PC-9 (cell line): Measurements from ENCODE around the gene HAGHL.

Experiments used
- CTCF ChIP-seq: fragments of 200-600 bp; sonication (generic); conservative IDR thresholded peaks from 2 replicates; pipeline ENCODE4 v1.6.1; 2017; ENCODE audit warnings: mixed run types, antibody characterized with exemption, mild to moderate bottlenecking, moderate library complexity
- EZH2 ChIP-seq: fragments of 200-600 bp; sonication (generic); IDR thresholded peaks from 2 replicates; pipeline ENCODE4 v1.8.0; 2017; ENCODE audit warnings: antibody characterized with exemption, low read depth

GRCh38 chr16:752007-752312 is 25.1 kb downstream of the HAGHL start:
- TF ChIP-seq CTCF = no peak
- TF ChIP-seq EZH2 = no peak
